HepG2 (cell line): ENCODE results near the gene INPP1. TPM values are rescaled to one million over a fixed set of nuclear protein-coding genes. Genes with fewer than 3 reads are reported as not detected.

Experiments
- ATAC-seq: fragments of 200-7000 bp; cut with Tn5 transposase; 3 replicates; pipeline ENCODE4 v1.9.1; 2020; ENCODE audit warnings: mild to moderate bottlenecking, moderate library complexity
- BruUV-seq: library from RNA; stranded (reverse); fragments of 400-500 nt; replicated peaks from 2 replicates; lab custom pipeline; 2021; lab: Mats Ljungman, UMichigan
- CTCF ChIA-PET: fragments of 300-600 bp; formaldehyde crosslinking; extraction: SDS; loops from one replicate; lab custom pipeline; 2021; ENCODE audit warnings: low total read pairs, inconsistent platforms, low intra/inter-chr PET ratio; lab: Yijun Ruan, JAX
- POLR2A ChIA-PET: fragments of 350-600 bp; sonication (Branson Sonifier 250); formaldehyde crosslinking; loops from one replicate; lab custom pipeline; 2020; ENCODE audit warnings: antibody characterized with exemption, inconsistent platforms; lab: Yijun Ruan, JAX
- DNase-seq: peaks from one replicate; pipeline ENCODE4 v3.0.0-alpha.2; 2015; ENCODE audit warnings: low spot score
- FAIRE-seq: peaks from 3 replicates; lab custom pipeline; 2011; peaks lifted over from hg19 to GRCh38; lab: Jason Lieb, UNC
- H2AFZ ChIP-seq: one replicate; pipeline ENCODE4 v1.6.1; 2011; ENCODE audit warnings: low read length, inconsistent platforms
- H3K27ac ChIP-seq: fragments of 300-600 bp; 3 replicates; pipeline ENCODE4 v1.8.0; 2011; ENCODE audit warnings: mixed run types, mild to moderate bottlenecking, mixed read lengths, low read length, inconsistent platforms; ENCODE audit not compliant: insufficient read depth; ENCODE audit errors: extremely low read length
- H3K27me3 ChIP-seq, 2 experiments: fragments of 200-600 bp in 1 of 2; 2 replicates in 1 of 2; 3 replicates in 1 of 2; pipeline versions ENCODE4 v1.6.0 to v1.8.0; 2011; ENCODE audit warnings: low read length in 2 of 2, mild to moderate bottlenecking in 2 of 2, moderate library complexity in 2 of 2, inconsistent platforms in 1 of 2; ENCODE audit not compliant: insufficient read depth in 2 of 2, control insufficient read depth in 1 of 2
- H3K36me3 ChIP-seq, 2 experiments: fragments of 200-600 bp in 1 of 2; replicated peaks in 1 of 2; 2 replicates in 1 of 2; 3 replicates in 1 of 2; pipeline versions ENCODE4 v1.5.1 to v1.8.0; 2011; ENCODE audit warnings: low read length in 2 of 2, inconsistent platforms in 1 of 2; ENCODE audit not compliant: insufficient read depth in 2 of 2, control insufficient read depth in 1 of 2
- H3K4me1 ChIP-seq: 2 replicates; pipeline ENCODE4 v1.5.1; 2012; ENCODE audit warnings: low read length, inconsistent platforms; ENCODE audit not compliant: insufficient read depth
- H3K4me2 ChIP-seq: 2 replicates; pipeline ENCODE4 v1.6.0; 2011; ENCODE audit warnings: low read depth, low read length, inconsistent platforms
- H3K4me3 ChIP-seq, 3 experiments: fragments of 200-600 bp in 1 of 3; sonication (generic), shearing (Covaris generic) in 1 of 3; replicated peaks in 1 of 3; 2 replicates each; pipeline ENCODE4 v1.5.1; 2011 to 2016; ENCODE audit warnings: low read length in 3 of 3, inconsistent platforms in 2 of 3, low read depth in 2 of 3, mild to moderate bottlenecking in 2 of 3, control low read depth in 1 of 3, mixed read lengths in 1 of 3; ENCODE audit not compliant: insufficient read depth in 1 of 3
- H3K79me2 ChIP-seq: one replicate; pipeline ENCODE4 v1.6.1; 2011; ENCODE audit warnings: low read length, inconsistent platforms; ENCODE audit not compliant: insufficient read depth
- H3K9ac ChIP-seq: 2 replicates; pipeline ENCODE4 v1.6.0; 2011; ENCODE audit warnings: mild to moderate bottlenecking, low read depth, low read length, inconsistent platforms; ENCODE audit not compliant: insufficient read depth
- H3K9me3 ChIP-seq: 2 replicates; pipeline ENCODE4 v1.5.1; 2012; ENCODE audit warnings: mild to moderate bottlenecking, low read length
- H4K20me1 ChIP-seq: 2 replicates; pipeline ENCODE4 v1.6.0; 2011; ENCODE audit warnings: inconsistent platforms, mild to moderate bottlenecking, low read length, moderate library complexity; ENCODE audit not compliant: insufficient read depth
- BORCS8-MEF2B ChIP-seq: sonication (generic); formaldehyde crosslinking; IDR thresholded peaks from 2 replicates; pipeline ENCODE4 v1.8.0; 2022; ENCODE audit warnings: mild to moderate bottlenecking, missing genetic modification reagents
- HOXD1 ChIP-seq: sonication (generic); formaldehyde crosslinking; IDR thresholded peaks from 2 replicates; pipeline ENCODE4 v1.5.0; 2020; ENCODE audit warnings: missing genetic modification reagents
- MEF2D ChIP-seq: sonication (generic); formaldehyde crosslinking; IDR thresholded peaks from 2 replicates; pipeline ENCODE4 v1.5.1; 2020; ENCODE audit warnings: mild to moderate bottlenecking, missing genetic modification reagents
- RBM39 ChIP-seq: fragments of 200-400 bp; formaldehyde crosslinking; IDR thresholded peaks from one replicate; pipeline ENCODE4 v1.6.1; 2018; ENCODE audit warnings: antibody characterized with exemption, mild to moderate bottlenecking, low read depth, low read length; ENCODE audit not compliant: poor library complexity, severe bottlenecking
- RORA ChIP-seq: sonication (generic); formaldehyde crosslinking; IDR thresholded peaks from 2 replicates; pipeline ENCODE4 v1.5.0; 2020; ENCODE audit warnings: mild to moderate bottlenecking, missing genetic modification reagents, moderate library complexity
- RXRB ChIP-seq: IDR thresholded peaks from 2 replicates; pipeline ENCODE4 v1.6.1; 2016; ENCODE audit warnings: borderline replicate concordance, missing genetic modification reagents, missing compliant biosample characterization
- ZNF230 ChIP-seq: sonication (generic); formaldehyde crosslinking; IDR thresholded peaks from 2 replicates; pipeline ENCODE4 v1.4.0; 2020; ENCODE audit warnings: mild to moderate bottlenecking, missing genetic modification reagents
- ZSCAN9 ChIP-seq: IDR thresholded peaks from 2 replicates; pipeline ENCODE4 v1.6.1; 2016; ENCODE audit warnings: borderline replicate concordance
- WGBS: methylation state at CpG from one replicate; pipeline ENCODE4 v1.1.6; 2017; ENCODE audit warnings: low lambda C conversion rate; 5-methylcytosine and 5-hydroxymethylcytosine counted together
- in situ Hi-C: cut with HindIII; loops from 2 replicates; pipeline ENCODE4 v1.10.0; 2017; ENCODE audit warnings: low pct_unique_long_range_greater_than_20kb; ENCODE audit not compliant: extremely low pct_ligation_motif_present
- intact Hi-C: fragments of 100-400 bp; cut with micrococcal nuclease; formaldehyde crosslinking; loops from one replicate; pipeline ENCODE4 v1.10.0; 2022; ENCODE audit not compliant: unreplicated experiment
- polyA plus RNA-seq, 8 experiments: library from polyadenylated mRNA; depleted of rRNA in 3 of 8; stranded (reverse) in 7 of 8; unstranded in 1 of 8; fragments of >200 nt; fragmentation: Illumina TruSeq in 4 of 8; extraction: Trizol in 4 of 8; gene quantifications; 2 replicates each; pipeline versions ENCODE4 v1.2.1 to v1.2.3, GENCODE V29; 2011 to 2016; ENCODE audit warnings: low read depth in 4 of 8, missing spikeins in 1 of 8, mixed read lengths in 1 of 8; ENCODE audit not compliant: insufficient read depth in 1 of 8
- total RNA-seq, 5 experiments: library from RNA; depleted of rRNA; stranded (reverse); fragments of >200 nt; fragmentation: Illumina TruSeq; extraction: Trizol; gene quantifications; 2 replicates each; pipeline ENCODE4 v1.2.3, GENCODE V29; 2016; ENCODE audit warnings: low read depth in 1 of 5
- TF ChIP-seq, protein P1 (sequence below): IDR thresholded peaks from 2 replicates; pipeline ENCODE4 v1.6.1; 2016; ENCODE audit warnings: missing biosample characterization, missing genetic modification reagents, low read depth
- TF ChIP-seq, protein P2 (sequence below): sonication (generic); formaldehyde crosslinking; conservative IDR thresholded peaks from 2 replicates; pipeline ENCODE4 v1.8.1; 2023; ENCODE audit warnings: missing genetic modification reagents
- TF ChIP-seq, protein P3 (sequence below): IDR thresholded peaks from 2 replicates; pipeline ENCODE4 v1.6.1; 2016; ENCODE audit warnings: low read depth, borderline replicate concordance
- TF ChIP-seq, protein P4 (sequence below): sonication (generic); formaldehyde crosslinking; IDR thresholded peaks from 2 replicates; pipeline ENCODE4 v1.5.0; 2020; ENCODE audit warnings: missing genetic modification reagents, mild to moderate bottlenecking, borderline replicate concordance
- TF ChIP-seq, protein P5 (sequence below): sonication (generic); formaldehyde crosslinking; IDR thresholded peaks from 2 replicates; pipeline ENCODE4 v1.5.1; 2020; ENCODE audit warnings: mild to moderate bottlenecking, missing genetic modification reagents, moderate library complexity
- TF ChIP-seq, protein P6 (sequence below): sonication (generic); formaldehyde crosslinking; IDR thresholded peaks from 2 replicates; pipeline ENCODE4 v1.4.0; 2020; ENCODE audit warnings: missing genetic modification reagents

INPP1 gene
- total and polyA plus RNA-seq, 2 of the 13 experiments (the other 11 are each of a cell fraction or from before 2014, with no cell fraction given): 10.0 to 13.3 TPM

DNA sequence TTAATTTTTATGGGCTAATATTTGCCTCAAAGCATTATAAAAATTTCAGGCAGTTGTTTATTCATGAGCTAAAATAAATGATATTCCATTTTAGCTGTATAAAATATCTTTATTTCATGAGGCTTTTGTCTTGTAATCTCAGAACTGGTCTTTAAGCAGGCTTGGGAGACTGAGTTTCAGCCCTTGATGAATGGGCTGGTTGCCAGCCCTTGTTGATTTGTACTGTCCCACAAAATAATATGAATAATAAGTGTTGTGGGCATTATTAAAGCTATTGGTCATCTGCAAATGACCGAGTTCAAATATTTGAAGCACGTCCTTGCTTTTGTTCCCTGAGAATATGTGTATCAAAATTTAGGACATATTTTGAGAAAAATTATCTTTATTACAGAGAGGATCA is 18.2 kb downstream of the INPP1 start:
- Histone ChIP-seq H3K9ac (no peak overlapping the region), H3K4me3 (no peak overlapping the region), H3K9me3 (no peaks in the 10 kb centered on the region), H2AFZ (no peak overlapping the region), H3K4me1 (peaks cover 32% of the 10 kb centered on the region), H3K27ac (no peak overlapping the region), H4K20me1 (no peaks in the 10 kb centered on the region), H3K36me3 (no peaks in the 10 kb centered on the region; a peak in 1 of 5 replicates), H3K79me2 (no peaks in the 10 kb centered on the region), H3K4me2 (no peak overlapping the region), H3K27me3 (no peaks in the 10 kb centered on the region)
- POLR2A ChIA-PET: no interaction called here
- intact Hi-C loops (no loop called here), in situ Hi-C loops (no loop called here)
- 95% methylated on average over 2 of the region's 2 CpGs for WGBS
- no TSS peak for BruUV-seq
- FAIRE-seq (no peak), DNase-seq (no peak), ATAC-seq (no peak)
- CTCF ChIA-PET: no interaction called here
- TF ChIP-seq, protein P1, sequence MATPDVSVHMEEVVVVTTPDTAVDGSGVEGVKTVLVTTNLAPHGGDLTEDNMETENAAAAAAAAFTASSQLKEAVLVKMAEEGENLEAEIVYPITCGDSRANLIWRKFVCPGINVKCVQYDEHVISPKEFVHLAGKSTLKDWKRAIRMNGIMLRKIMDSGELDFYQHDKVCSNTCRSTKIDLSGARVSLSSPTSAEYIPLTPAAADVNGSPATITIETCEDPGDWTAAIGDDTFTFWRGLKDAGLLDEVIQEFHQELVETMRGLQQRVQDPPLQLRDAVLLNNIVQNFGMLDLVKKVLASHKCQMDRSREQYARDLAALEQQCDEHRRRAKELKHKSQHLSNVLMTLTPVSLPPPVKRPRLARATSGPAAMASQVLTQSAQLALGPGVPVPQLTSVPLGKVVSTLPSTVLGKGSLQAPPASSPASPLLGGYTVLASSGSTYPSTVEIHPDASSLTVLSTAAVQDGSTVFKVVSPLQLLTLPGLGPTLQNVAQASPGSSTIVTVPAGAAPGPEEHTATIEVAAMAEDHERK (CRISPR knock-in tag): no peak
- TF ChIP-seq, protein P2, sequence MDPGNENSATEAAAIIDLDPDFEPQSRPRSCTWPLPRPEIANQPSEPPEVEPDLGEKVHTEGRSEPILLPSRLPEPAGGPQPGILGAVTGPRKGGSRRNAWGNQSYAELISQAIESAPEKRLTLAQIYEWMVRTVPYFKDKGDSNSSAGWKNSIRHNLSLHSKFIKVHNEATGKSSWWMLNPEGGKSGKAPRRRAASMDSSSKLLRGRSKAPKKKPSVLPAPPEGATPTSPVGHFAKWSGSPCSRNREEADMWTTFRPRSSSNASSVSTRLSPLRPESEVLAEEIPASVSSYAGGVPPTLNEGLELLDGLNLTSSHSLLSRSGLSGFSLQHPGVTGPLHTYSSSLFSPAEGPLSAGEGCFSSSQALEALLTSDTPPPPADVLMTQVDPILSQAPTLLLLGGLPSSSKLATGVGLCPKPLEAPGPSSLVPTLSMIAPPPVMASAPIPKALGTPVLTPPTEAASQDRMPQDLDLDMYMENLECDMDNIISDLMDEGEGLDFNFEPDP (CRISPR knock-in tag): no peak
- TF ChIP-seq ZSCAN9 (CRISPR knock-in tag) (no peak), RORA (CRISPR knock-in tag) (no peak), BORCS8-MEF2B (CRISPR knock-in tag) (no peak), HOXD1 (CRISPR knock-in tag) (no peak), ZNF230 (no peak), RBM39 (no peak), MEF2D (CRISPR knock-in tag) (no peak), RXRB (no peak)
- TF ChIP-seq, protein P3, sequence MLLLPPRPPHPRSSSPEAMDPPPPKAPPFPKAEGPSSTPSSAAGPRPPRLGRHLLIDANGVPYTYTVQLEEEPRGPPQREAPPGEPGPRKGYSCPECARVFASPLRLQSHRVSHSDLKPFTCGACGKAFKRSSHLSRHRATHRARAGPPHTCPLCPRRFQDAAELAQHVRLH (CRISPR knock-in tag): no peak
- TF ChIP-seq, protein P4, sequence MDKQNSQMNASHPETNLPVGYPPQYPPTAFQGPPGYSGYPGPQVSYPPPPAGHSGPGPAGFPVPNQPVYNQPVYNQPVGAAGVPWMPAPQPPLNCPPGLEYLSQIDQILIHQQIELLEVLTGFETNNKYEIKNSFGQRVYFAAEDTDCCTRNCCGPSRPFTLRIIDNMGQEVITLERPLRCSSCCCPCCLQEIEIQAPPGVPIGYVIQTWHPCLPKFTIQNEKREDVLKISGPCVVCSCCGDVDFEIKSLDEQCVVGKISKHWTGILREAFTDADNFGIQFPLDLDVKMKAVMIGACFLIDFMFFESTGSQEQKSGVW (CRISPR knock-in tag): no peak
- TF ChIP-seq, protein P5, sequence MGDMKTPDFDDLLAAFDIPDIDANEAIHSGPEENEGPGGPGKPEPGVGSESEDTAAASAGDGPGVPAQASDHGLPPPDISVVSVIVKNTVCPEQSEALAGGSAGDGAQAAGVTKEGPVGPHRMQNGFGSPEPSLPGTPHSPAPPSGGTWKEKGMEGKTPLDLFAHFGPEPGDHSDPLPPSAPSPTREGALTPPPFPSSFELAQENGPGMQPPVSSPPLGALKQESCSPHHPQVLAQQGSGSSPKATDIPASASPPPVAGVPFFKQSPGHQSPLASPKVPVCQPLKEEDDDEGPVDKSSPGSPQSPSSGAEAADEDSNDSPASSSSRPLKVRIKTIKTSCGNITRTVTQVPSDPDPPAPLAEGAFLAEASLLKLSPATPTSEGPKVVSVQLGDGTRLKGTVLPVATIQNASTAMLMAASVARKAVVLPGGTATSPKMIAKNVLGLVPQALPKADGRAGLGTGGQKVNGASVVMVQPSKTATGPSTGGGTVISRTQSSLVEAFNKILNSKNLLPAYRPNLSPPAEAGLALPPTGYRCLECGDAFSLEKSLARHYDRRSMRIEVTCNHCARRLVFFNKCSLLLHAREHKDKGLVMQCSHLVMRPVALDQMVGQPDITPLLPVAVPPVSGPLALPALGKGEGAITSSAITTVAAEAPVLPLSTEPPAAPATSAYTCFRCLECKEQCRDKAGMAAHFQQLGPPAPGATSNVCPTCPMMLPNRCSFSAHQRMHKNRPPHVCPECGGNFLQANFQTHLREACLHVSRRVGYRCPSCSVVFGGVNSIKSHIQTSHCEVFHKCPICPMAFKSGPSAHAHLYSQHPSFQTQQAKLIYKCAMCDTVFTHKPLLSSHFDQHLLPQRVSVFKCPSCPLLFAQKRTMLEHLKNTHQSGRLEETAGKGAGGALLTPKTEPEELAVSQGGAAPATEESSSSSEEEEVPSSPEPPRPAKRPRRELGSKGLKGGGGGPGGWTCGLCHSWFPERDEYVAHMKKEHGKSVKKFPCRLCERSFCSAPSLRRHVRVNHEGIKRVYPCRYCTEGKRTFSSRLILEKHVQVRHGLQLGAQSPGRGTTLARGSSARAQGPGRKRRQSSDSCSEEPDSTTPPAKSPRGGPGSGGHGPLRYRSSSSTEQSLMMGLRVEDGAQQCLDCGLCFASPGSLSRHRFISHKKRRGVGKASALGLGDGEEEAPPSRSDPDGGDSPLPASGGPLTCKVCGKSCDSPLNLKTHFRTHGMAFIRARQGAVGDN (CRISPR knock-in tag): no peak
- TF ChIP-seq, protein P6, sequence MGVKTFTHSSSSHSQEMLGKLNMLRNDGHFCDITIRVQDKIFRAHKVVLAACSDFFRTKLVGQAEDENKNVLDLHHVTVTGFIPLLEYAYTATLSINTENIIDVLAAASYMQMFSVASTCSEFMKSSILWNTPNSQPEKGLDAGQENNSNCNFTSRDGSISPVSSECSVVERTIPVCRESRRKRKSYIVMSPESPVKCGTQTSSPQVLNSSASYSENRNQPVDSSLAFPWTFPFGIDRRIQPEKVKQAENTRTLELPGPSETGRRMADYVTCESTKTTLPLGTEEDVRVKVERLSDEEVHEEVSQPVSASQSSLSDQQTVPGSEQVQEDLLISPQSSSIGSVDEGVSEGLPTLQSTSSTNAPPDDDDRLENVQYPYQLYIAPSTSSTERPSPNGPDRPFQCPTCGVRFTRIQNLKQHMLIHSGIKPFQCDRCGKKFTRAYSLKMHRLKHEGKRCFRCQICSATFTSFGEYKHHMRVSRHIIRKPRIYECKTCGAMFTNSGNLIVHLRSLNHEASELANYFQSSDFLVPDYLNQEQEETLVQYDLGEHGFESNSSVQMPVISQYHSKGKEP: no peak
